Transverse colon (tissue), 4 donors: ENCODE results near the gene OTP. TPM values are rescaled to one million over a fixed set of nuclear protein-coding genes. Genes with fewer than 3 reads are reported as not detected.

Experiments
- DNase-seq: peaks from one replicate; pipeline ENCODE4 v3.0.0-alpha.2; 2019
- H3K27ac ChIP-seq, 4 donors: fragments of 200-600 bp; sonication (generic); 2 replicates each; pipeline ENCODE4 v1.5.1; 2016 to 2018; ENCODE audit warnings: inconsistent platforms in 4 of 4
- H3K27me3 ChIP-seq: fragments of 200-600 bp; sonication (generic); 2 replicates; pipeline ENCODE4 v1.5.1; 2017; ENCODE audit warnings: inconsistent platforms
- H3K36me3 ChIP-seq, 4 donors: fragments of 200-600 bp; sonication (generic); 2 replicates each; pipeline ENCODE4 v1.5.1; 2017 to 2019; ENCODE audit warnings: inconsistent platforms in 4 of 4
- H3K4me1 ChIP-seq, 4 donors: fragments of 200-600 bp; sonication (generic); 2 replicates each; pipeline ENCODE4 v1.5.1; 2017 to 2020; ENCODE audit warnings: inconsistent platforms in 4 of 4
- H3K4me3 ChIP-seq, 4 donors: fragments of 200-600 bp; sonication (generic); 1 replicate in 1 of 4; 2 replicates in 3 of 4; pipeline versions ENCODE4 v1.5.1 to v1.6.1; 2017 to 2019; ENCODE audit warnings: inconsistent platforms in 4 of 4
- H3K9me3 ChIP-seq, 2 donors: fragments of 200-600 bp; sonication (generic); 2 replicates each; pipeline ENCODE4 v1.5.1; 2017 to 2019; ENCODE audit warnings: inconsistent platforms in 2 of 2
- CTCF ChIP-seq, 5 experiments: fragments of 200-600 bp in 3 of 5; fragments of 450-650 bp in 2 of 5; sonication (generic) in 3 of 5; IDR thresholded peaks; 1 replicate in 2 of 5; 2 replicates in 3 of 5; pipeline ENCODE4 v1.5.1; 2016 to 2017; ENCODE audit warnings: antibody characterized with exemption in 5 of 5, inconsistent platforms in 3 of 5, mild to moderate bottlenecking in 2 of 5, moderate library complexity in 1 of 5
- EP300 ChIP-seq: sonication (generic); formaldehyde crosslinking; IDR thresholded peaks from one replicate; pipeline ENCODE4 v1.6.1; 2017; ENCODE audit warnings: antibody characterized with exemption, low read depth
- POLR2A ChIP-seq: fragments of 450-650 bp; IDR thresholded peaks from one replicate; pipeline ENCODE4 v1.6.1; 2016; ENCODE audit warnings: antibody characterized with exemption, mild to moderate bottlenecking, moderate library complexity
- POLR2AphosphoS5 ChIP-seq, 3 donors: sonication (generic); formaldehyde crosslinking; IDR thresholded peaks; one replicate each; pipeline ENCODE4 v1.6.1; 2016; ENCODE audit warnings: antibody characterized with exemption in 3 of 3
- WGBS, 2 donors: methylation state at CpG; one replicate each; pipeline ENCODE4 v1.1.5; 2018; ENCODE audit warnings: low coverage in 1 of 2; 5-methylcytosine and 5-hydroxymethylcytosine counted together
- in situ Hi-C, 4 donors: fragments of 200-750 bp; cut with MboI; loops; one replicate each; pipeline versions ENCODE4 v1.15.0 to v1.15.1; 2017; ENCODE audit warnings: low sequenced_read_pairs in 3 of 4, low pct_ligation_motif_present in 1 of 4, low pct_unique_long_range_greater_than_20kb in 1 of 4
- intact Hi-C: fragments of 100-400 bp; cut with DNase I; formaldehyde crosslinking; loops from one replicate; pipeline ENCODE4 v1.15.1; 2023; ENCODE audit warnings: low total_unique reads
- total RNA-seq, 4 donors: library from RNA; depleted of rRNA; stranded (reverse); fragments of >200 nt; gene quantifications; one replicate each; pipeline ENCODE4 v1.1.0, GENCODE V29; 2016

OTP gene
- total RNA-seq, 4 donors from 2014 or later: not detected

GRCh38 chr5:77606279-77606678 is 32.2 kb downstream of the OTP start:
- TF ChIP-seq POLR2A (no peak), POLR2AphosphoS5 (IDR thresholded peaks at IDR 0.05) (no peak), CTCF (IDR thresholded peaks at IDR 0.05) (no peak), EP300 (no peak)
- intact Hi-C loops: no loop called here
- no peaks in the 10 kb centered on the region for H3K4me1 ChIP-seq

GRCh38 chr5:77599679-77600078 is 38.8 kb downstream of the OTP start:
- WGBS, 2 donors: 93 to 95% methylated on average over 2 of the region's 2 CpGs

More at GRCh38 chr5:77606279-77606678, 32.2 kb downstream of the OTP start:
- Histone ChIP-seq H3K27ac (no peak overlapping the region), H3K9me3 (peaks cover 0 to 8% of the 10 kb centered on the region in 2 donors), H3K27me3 (peaks cover 23% of the 10 kb centered on the region), H3K36me3 (no peaks in the 10 kb centered on the region), H3K4me3 (no peak overlapping the region)
- in situ Hi-C loops: no loop called here
- DNase-seq: no peak

GRCh38 chr5:77590347-77590746 is 48.2 kb downstream of the OTP start:
- Histone ChIP-seq H3K36me3 (no peaks in the 10 kb centered on the region), H3K4me3 (no peak overlapping the region), H3K4me1 (no peaks in the 10 kb centered on the region), H3K9me3 (no peaks in the 10 kb centered on the region), H3K27ac (no peak overlapping the region), H3K27me3 (peaks cover 16% of the 10 kb centered on the region)
- intact Hi-C loops: no loop called here
- TF ChIP-seq POLR2AphosphoS5 (IDR thresholded peaks at IDR 0.05) (no peak), CTCF (IDR thresholded peaks at IDR 0.05) (no peak), EP300 (no peak), POLR2A (no peak)
- 46% methylated on average over 3 of the region's 3 CpGs; no CpG with 5 or more reads in 1 of the 2 donors for WGBS, 2 donors
- in situ Hi-C loops: no loop called here
- no peak for DNase-seq

More at GRCh38 chr5:77599679-77600078, 38.8 kb downstream of the OTP start:
- in situ Hi-C loops: no loop called here
- TF ChIP-seq EP300 (no peak), CTCF (IDR thresholded peaks at IDR 0.05) (no peak), POLR2A (no peak), POLR2AphosphoS5 (IDR thresholded peaks at IDR 0.05) (no peak)
- Histone ChIP-seq H3K9me3 (peaks cover 0 to 8% of the 10 kb centered on the region in 2 donors), H3K4me3 (no peak overlapping the region), H3K27me3 (peaks cover 10% of the 10 kb centered on the region), H3K36me3 (no peaks in the 10 kb centered on the region), H3K27ac (no peak overlapping the region), H3K4me1 (no peaks in the 10 kb centered on the region)
- no peak for DNase-seq
- intact Hi-C loops: no loop called here

GRCh38 chr5:77588175-77588574 is 50.3 kb downstream of the OTP start:
- intact Hi-C loops: no loop called here

More at GRCh38 chr5:77588175-77588574, 50.3 kb downstream of the OTP start:
- in situ Hi-C loops: no loop called here
- Histone ChIP-seq H3K9me3 (no peaks in the 10 kb centered on the region), H3K4me3 (no peak overlapping the region), H3K36me3 (no peaks in the 10 kb centered on the region), H3K27me3 (peaks cover 16% of the 10 kb centered on the region), H3K4me1 (no peaks in the 10 kb centered on the region), H3K27ac (no peak overlapping the region)
- TF ChIP-seq POLR2AphosphoS5 (IDR thresholded peaks at IDR 0.05) (no peak), CTCF (IDR thresholded peaks at IDR 0.05) (no peak), EP300 (no peak), POLR2A (no peak)
- DNase-seq: no peak
